ENCODE measurements around the gene TBC1D20.
"Not testable (repeated sequence)": the region's sequence is repeated elsewhere in the genome, so short reads cannot be mapped to it uniquely, and the experiment has no call there.

The TBC1D20 gene

GRCh38 chr20:462199-462991, at the start of gene TBC1D20:
TBC1D20 (minus strand) TSS chr20:462533; CDS start chr20:462405, 128 bp downstream.
- peak; percentile 86 for DNase-seq

- not testable (repeated sequence) for DNase-seq
Measured at GRCh38 chr20:510328-511057, 48.2 kb upstream of the TBC1D20 start.

GRCh38 chr20:508364-508787, 46.0 kb upstream of the TBC1D20 start:
- DNase-seq, result not testable (repeated sequence)

- DNase-seq, result no peak
Measured at GRCh38 chr20:507761-508332, 45.5 kb upstream of the TBC1D20 start.

- no peak for DNase-seq
Measured at GRCh38 chr20:507006-507758, 44.8 kb upstream of the TBC1D20 start.

- no peak for DNase-seq
Measured at GRCh38 chr20:504632-505075, 42.3 kb upstream of the TBC1D20 start.

GRCh38 chr20:503048-503737, 40.9 kb upstream of the TBC1D20 start:
- no peak for DNase-seq

- DNase-seq, result no peak
Measured at GRCh38 chr20:497979-498378, 35.6 kb upstream of the TBC1D20 start.

GRCh38 chr20:496126-496696, 33.9 kb upstream of the TBC1D20 start:
- no peak for DNase-seq

- no peak for DNase-seq
Measured at GRCh38 chr20:492159-492558, 29.8 kb upstream of the TBC1D20 start.

GRCh38 chr20:487655-488054, 25.3 kb upstream of the TBC1D20 start:
- no peak for DNase-seq

GRCh38 chr20:483815-484644, 21.7 kb upstream of the TBC1D20 start:
- DNase-seq, result no peak

GRCh38 chr20:481167-481566, 18.8 kb upstream of the TBC1D20 start:
- no peak for DNase-seq

- DNase-seq, result no peak
Measured at GRCh38 chr20:480044-480443, 17.7 kb upstream of the TBC1D20 start.

GRCh38 chr20:479487-479886, 17.2 kb upstream of the TBC1D20 start:
- no peak for DNase-seq

GRCh38 chr20:478949-479429, 16.7 kb upstream of the TBC1D20 start:
- DNase-seq, result no peak

GRCh38 chr20:478010-478948, 15.9 kb upstream of the TBC1D20 start:
- no peak for DNase-seq

GRCh38 chr20:476561-477249, 14.4 kb upstream of the TBC1D20 start:
- DNase-seq, result not testable (repeated sequence)
